ENCODE results near the gene TBX21. TPM values are rescaled to one million over a fixed set of nuclear protein-coding genes. Genes with fewer than 3 reads are reported as not detected.

Gene TBX21
- polyA plus RNA-seq, 4 donors = 0.07 to 0.45 (median 0.29) TPM

- DNase-seq (no peak), FAIRE-seq (no peak)
- Histone ChIP-seq H3K4me1 (ENCODE audit: control insufficient read depth in 3 of 3, insufficient read depth in 2 of 3, low read depth in 1 of 3, low read length in 2 of 3) (no peaks in the 10 kb centered on the region), H3K36me3 (ENCODE audit: control insufficient read depth in 3 of 3, insufficient read depth in 2 of 3, low read depth in 1 of 3, low read length in 3 of 3) (no peaks in the 10 kb centered on the region), H3K4me3 (ENCODE audit: low read depth in 1 of 3, low read length in 3 of 3) (no peak overlapping the region), H3K9me3 (ENCODE audit: control insufficient read depth in 2 of 2, insufficient read depth in 1 of 2, low read depth in 1 of 2, low read length in 1 of 2) (peaks cover 0 to 8% of the 10 kb centered on the region in 2 donors), H3K27me3 (ENCODE audit: control insufficient read depth in 3 of 3, insufficient read depth in 3 of 3, low read length in 3 of 3) (peaks cover 0 to 69% (median 14%) of the 10 kb centered on the region in 3 donors), H3K27ac (ENCODE audit: low read depth in 1 of 3, low read length in 2 of 3) (no peak overlapping the region)
- WGBS, 3 donors = 76 to 83% (median 81%) methylated on average over 2 of the region's 2 CpGs
Observed at GRCh38 chr17:47724705-47725104, 8.3 kb upstream of the TBX21 start.

- no peaks in the 10 kb centered on the region for H3K36me3 ChIP-seq (ENCODE audit: control insufficient read depth in 3 of 3, insufficient read depth in 2 of 3, low read depth in 1 of 3, low read length in 3 of 3)
- peaks cover 0 to 7% of the 10 kb centered on the region in 2 donors for H3K9me3 ChIP-seq (ENCODE audit: control insufficient read depth in 2 of 2, insufficient read depth in 1 of 2, low read depth in 1 of 2, low read length in 1 of 2)
- no peak overlapping the region for H3K27ac ChIP-seq (ENCODE audit: low read depth in 1 of 3, low read length in 2 of 3)
- no peak overlapping the region for H3K4me3 ChIP-seq (ENCODE audit: low read depth in 1 of 3, low read length in 3 of 3)
- no peaks in the 10 kb centered on the region for H3K4me1 ChIP-seq (ENCODE audit: control insufficient read depth in 3 of 3, insufficient read depth in 2 of 3, low read depth in 1 of 3, low read length in 2 of 3)
- FAIRE-seq (no peak), DNase-seq (no peak)
- 51 to 61% (median 57%) methylated on average over 13 of the region's 13 CpGs for WGBS, 3 donors
- H3K27me3 ChIP-seq (ENCODE audit: control insufficient read depth in 3 of 3, insufficient read depth in 3 of 3, low read length in 3 of 3) = peaks cover 0 to 64% (median 8%) of the 10 kb centered on the region in 3 donors
Observed at GRCh38 chr17:47725446-47726111, 7.5 kb upstream of the TBX21 start.

GRCh38 chr17:47726796-47727703, 6.0 kb upstream of the TBX21 start:
- FAIRE-seq (no peak), DNase-seq (no peak)
- H3K27ac ChIP-seq (ENCODE audit: low read depth in 1 of 3, low read length in 2 of 3) = no peak overlapping the region
- H3K27me3 ChIP-seq (ENCODE audit: control insufficient read depth in 3 of 3, insufficient read depth in 3 of 3, low read length in 3 of 3) = peaks cover 0 to 60% (median 0%) of the 10 kb centered on the region in 3 donors
- no peaks in the 10 kb centered on the region for H3K36me3 ChIP-seq (ENCODE audit: control insufficient read depth in 3 of 3, insufficient read depth in 2 of 3, low read depth in 1 of 3, low read length in 3 of 3)
- WGBS, 3 donors = 87 to 89% (median 89%) methylated on average over 12 of the region's 12 CpGs
- H3K9me3 ChIP-seq (ENCODE audit: control insufficient read depth in 2 of 2, insufficient read depth in 1 of 2, low read depth in 1 of 2, low read length in 1 of 2) = no peaks in the 10 kb centered on the region
- no peak overlapping the region for H3K4me3 ChIP-seq (ENCODE audit: low read depth in 1 of 3, low read length in 3 of 3)
- H3K4me1 ChIP-seq (ENCODE audit: control insufficient read depth in 3 of 3, insufficient read depth in 2 of 3, low read depth in 1 of 3, low read length in 2 of 3) = no peaks in the 10 kb centered on the region

GRCh38 chr17:47727704-47728036, 5.4 kb upstream of the TBX21 start:
- DNase-seq (no peak), FAIRE-seq (no peak)
- WGBS, 3 donors = 81 to 88% (median 84%) methylated on average over 8 to 9 of the region's 9 CpGs
- no peaks in the 10 kb centered on the region for H3K36me3 ChIP-seq (ENCODE audit: control insufficient read depth in 3 of 3, insufficient read depth in 2 of 3, low read depth in 1 of 3, low read length in 3 of 3)
- H3K9me3 ChIP-seq (ENCODE audit: control insufficient read depth in 2 of 2, insufficient read depth in 1 of 2, low read depth in 1 of 2, low read length in 1 of 2) = no peaks in the 10 kb centered on the region
- no peak overlapping the region for H3K27ac ChIP-seq (ENCODE audit: low read depth in 1 of 3, low read length in 2 of 3)
- H3K27me3 ChIP-seq (ENCODE audit: control insufficient read depth in 3 of 3, insufficient read depth in 3 of 3, low read length in 3 of 3) = peaks cover 0 to 60% (median 3%) of the 10 kb centered on the region in 3 donors
- no peak overlapping the region for H3K4me3 ChIP-seq (ENCODE audit: low read depth in 1 of 3, low read length in 3 of 3)
- peaks cover 0 to 1% (median 0%) of the 10 kb centered on the region in 3 donors for H3K4me1 ChIP-seq (ENCODE audit: control insufficient read depth in 3 of 3, insufficient read depth in 2 of 3, low read depth in 1 of 3, low read length in 2 of 3)

- DNase-seq (no peak), FAIRE-seq (no peak)
- WGBS, 3 donors = 76 to 83% (median 79%) methylated on average over 4 of the region's 4 CpGs
- Histone ChIP-seq H3K9me3 (ENCODE audit: control insufficient read depth in 2 of 2, insufficient read depth in 1 of 2, low read depth in 1 of 2, low read length in 1 of 2) (no peaks in the 10 kb centered on the region), H3K27me3 (ENCODE audit: control insufficient read depth in 3 of 3, insufficient read depth in 3 of 3, low read length in 3 of 3) (peaks cover 2 to 60% (median 3%) of the 10 kb centered on the region in 3 donors), H3K4me3 (ENCODE audit: low read depth in 1 of 3, low read length in 3 of 3) (no peak overlapping the region), H3K27ac (ENCODE audit: low read depth in 1 of 3, low read length in 2 of 3) (no peak overlapping the region), H3K4me1 (ENCODE audit: control insufficient read depth in 3 of 3, insufficient read depth in 2 of 3, low read depth in 1 of 3, low read length in 2 of 3) (peaks cover 0 to 4% (median 0%) of the 10 kb centered on the region in 3 donors), H3K36me3 (ENCODE audit: control insufficient read depth in 3 of 3, insufficient read depth in 2 of 3, low read depth in 1 of 3, low read length in 3 of 3) (no peaks in the 10 kb centered on the region)
Observed at GRCh38 chr17:47728214-47728877, 4.7 kb upstream of the TBX21 start.

GRCh38 chr17:47729476-47729875, 3.6 kb upstream of the TBX21 start:
- peaks cover 3 to 59% (median 4%) of the 10 kb centered on the region in 3 donors for H3K27me3 ChIP-seq (ENCODE audit: control insufficient read depth in 3 of 3, insufficient read depth in 3 of 3, low read length in 3 of 3)
- peaks cover 0 to 2% of the 10 kb centered on the region in 2 donors for H3K9me3 ChIP-seq (ENCODE audit: control insufficient read depth in 2 of 2, insufficient read depth in 1 of 2, low read depth in 1 of 2, low read length in 1 of 2)
- H3K4me1 ChIP-seq (ENCODE audit: control insufficient read depth in 3 of 3, insufficient read depth in 2 of 3, low read depth in 1 of 3, low read length in 2 of 3) = peaks cover 0 to 4% (median 0%) of the 10 kb centered on the region in 3 donors
- FAIRE-seq (no peak), DNase-seq (no peak)
- no peak overlapping the region for H3K4me3 ChIP-seq (ENCODE audit: low read depth in 1 of 3, low read length in 3 of 3)
- WGBS, 3 donors = 60 to 65% (median 64%) methylated on average over 8 of the region's 8 CpGs
- H3K36me3 ChIP-seq (ENCODE audit: control insufficient read depth in 3 of 3, insufficient read depth in 2 of 3, low read depth in 1 of 3, low read length in 3 of 3) = no peaks in the 10 kb centered on the region
- H3K27ac ChIP-seq (ENCODE audit: low read depth in 1 of 3, low read length in 2 of 3) = no peak overlapping the region

GRCh38 chr17:47730681-47731080, 2.4 kb upstream of the TBX21 start:
- peaks cover 4 to 64% (median 5%) of the 10 kb centered on the region in 3 donors for H3K27me3 ChIP-seq (ENCODE audit: control insufficient read depth in 3 of 3, insufficient read depth in 3 of 3, low read length in 3 of 3)
- H3K36me3 ChIP-seq (ENCODE audit: control insufficient read depth in 3 of 3, insufficient read depth in 2 of 3, low read depth in 1 of 3, low read length in 3 of 3) = no peaks in the 10 kb centered on the region
- H3K4me1 ChIP-seq (ENCODE audit: control insufficient read depth in 3 of 3, insufficient read depth in 2 of 3, low read depth in 1 of 3, low read length in 2 of 3) = peaks cover 0 to 4% (median 0%) of the 10 kb centered on the region in 3 donors
- FAIRE-seq (no peak), DNase-seq (no peak)
- peaks cover 0 to 2% of the 10 kb centered on the region in 2 donors for H3K9me3 ChIP-seq (ENCODE audit: control insufficient read depth in 2 of 2, insufficient read depth in 1 of 2, low read depth in 1 of 2, low read length in 1 of 2)
- H3K27ac ChIP-seq (ENCODE audit: low read depth in 1 of 3, low read length in 2 of 3) = no peak overlapping the region
- WGBS, 3 donors = 76 to 93% (median 78%) methylated on average over 4 of the region's 4 CpGs
- H3K4me3 ChIP-seq (ENCODE audit: low read depth in 1 of 3, low read length in 3 of 3) = no peak overlapping the region

GRCh38 chr17:47731396-47731795, 1.6 kb upstream of the TBX21 start:
- Histone ChIP-seq H3K4me1 (ENCODE audit: control insufficient read depth in 3 of 3, insufficient read depth in 2 of 3, low read depth in 1 of 3, low read length in 2 of 3) (peaks cover 0 to 4% (median 0%) of the 10 kb centered on the region in 3 donors), H3K4me3 (ENCODE audit: low read depth in 1 of 3, low read length in 3 of 3) (no peak overlapping the region), H3K27ac (ENCODE audit: low read depth in 1 of 3, low read length in 2 of 3) (no peak overlapping the region), H3K9me3 (ENCODE audit: control insufficient read depth in 2 of 2, insufficient read depth in 1 of 2, low read depth in 1 of 2, low read length in 1 of 2) (peaks cover 0 to 2% of the 10 kb centered on the region in 2 donors), H3K27me3 (ENCODE audit: control insufficient read depth in 3 of 3, insufficient read depth in 3 of 3, low read length in 3 of 3) (peaks cover 4 to 66% (median 5%) of the 10 kb centered on the region in 3 donors), H3K36me3 (ENCODE audit: control insufficient read depth in 3 of 3, insufficient read depth in 2 of 3, low read depth in 1 of 3, low read length in 3 of 3) (no peaks in the 10 kb centered on the region)
- WGBS, 3 donors = 74 to 83% (median 80%) methylated on average over 2 of the region's 2 CpGs
- no peak for FAIRE-seq
- DNase-seq = no peak
